Endometrial microvascular endothelial cells (primary cell): ENCODE results near the gene SCNN1G. TPM values are rescaled to one million over a fixed set of nuclear protein-coding genes. Genes with fewer than 3 reads are reported as not detected.
"Not testable (repeated sequence)": the region's sequence is repeated elsewhere in the genome, so short reads cannot be mapped to it uniquely, and the experiment has no call there.

Experiments used
- in situ Hi-C: cut with HindIII; loops from 2 replicates; pipeline ENCODE4 v1.10.0; 2017; ENCODE audit warnings: low sequenced_read_pairs, low pct_unique_long_range_greater_than_20kb; ENCODE audit errors: inconsistent ontology term
- total RNA-seq: library from RNA; depleted of rRNA; stranded (reverse); fragments of >200 nt; gene quantifications from one replicate; pipeline ENCODE4 v1.2.3, GENCODE V29; 2015; ENCODE audit errors: inconsistent ontology term

SCNN1G gene
- total RNA-seq, 1 donor from 2014 or later, result not detected

GRCh38 chr16:23229714-23230113, 47.2 kb downstream of the SCNN1G start:
- in situ Hi-C loops, result no loop called here

- in situ Hi-C loops, result no loop called here
These were observed 50.3 kb downstream of the SCNN1G start for GRCh38 chr16:23232806-23233205.

DNA sequence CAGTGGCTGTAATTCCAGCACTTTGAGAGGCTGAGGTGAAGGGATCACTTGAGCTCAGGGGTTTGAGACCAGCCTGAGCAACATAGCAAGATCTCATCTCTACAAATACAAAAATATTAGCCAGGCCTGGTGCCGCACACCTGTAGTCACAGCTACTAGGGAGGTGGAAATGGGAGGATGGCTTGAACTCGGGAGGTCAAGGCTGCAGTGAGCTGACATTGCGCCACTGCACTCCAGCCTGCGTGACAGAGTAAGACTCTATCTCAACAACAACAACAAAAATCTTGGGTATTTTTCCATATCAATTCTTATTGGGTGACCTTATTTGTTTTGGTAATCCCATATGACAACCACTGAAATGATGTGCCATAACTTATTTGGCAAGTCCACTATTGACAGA, 52.6 kb downstream of the SCNN1G start:
- in situ Hi-C loops, result no loop called here

- in situ Hi-C loops, result no loop called here
These were observed 54.4 kb downstream of the SCNN1G start for GRCh38 chr16:23236983-23237382.

- in situ Hi-C loops, result no loop called here
These were observed 58.4 kb downstream of the SCNN1G start for GRCh38 chr16:23240994-23241393.

GRCh38 chr16:23244122-23244521, 61.6 kb downstream of the SCNN1G start:
- in situ Hi-C loops, result no loop called here

DNA sequence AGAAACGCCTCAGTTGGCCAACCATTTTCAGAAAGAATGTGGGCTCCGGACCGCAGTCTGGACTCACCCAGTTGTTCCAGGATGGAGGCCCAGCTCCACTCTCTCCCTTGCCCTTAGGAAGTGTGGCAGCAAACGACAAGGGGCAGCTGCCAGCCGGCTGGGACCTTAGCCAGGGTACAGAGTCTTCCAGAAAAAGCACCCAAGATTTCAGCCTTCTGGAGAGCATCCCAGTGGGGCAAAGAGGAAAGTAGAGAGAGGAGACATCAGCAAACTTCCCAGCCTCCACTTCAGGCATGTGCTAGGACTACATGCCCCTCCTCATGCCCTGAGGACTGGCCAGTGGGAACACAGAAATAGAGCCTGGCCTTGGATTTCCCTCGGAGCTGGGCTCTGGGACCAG, 62.7 kb downstream of the SCNN1G start:
- in situ Hi-C loops, result no loop called here

- in situ Hi-C loops, result no loop called here
These were observed 66.0 kb downstream of the SCNN1G start for GRCh38 chr16:23248261-23249194.

DNA sequence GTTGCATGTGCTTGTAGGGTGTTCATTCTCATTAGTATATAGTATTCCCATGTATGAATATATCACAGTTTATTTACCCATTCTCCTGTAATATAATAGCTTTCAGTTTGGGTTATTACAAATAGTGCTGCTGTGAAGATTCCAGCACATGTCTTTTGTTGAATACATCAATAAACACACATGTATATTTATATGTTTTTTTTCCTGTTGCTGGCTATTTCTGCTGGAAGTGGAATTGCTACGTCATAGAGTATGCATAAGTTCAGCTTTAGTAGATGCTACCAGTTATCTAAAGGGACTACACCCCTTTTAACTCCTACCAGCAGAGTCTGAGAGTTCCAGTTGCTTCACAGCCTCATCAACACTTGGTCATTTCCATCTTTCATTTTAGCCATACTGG, 67.3 kb downstream of the SCNN1G start:
- in situ Hi-C loops, result no loop called here

DNA sequence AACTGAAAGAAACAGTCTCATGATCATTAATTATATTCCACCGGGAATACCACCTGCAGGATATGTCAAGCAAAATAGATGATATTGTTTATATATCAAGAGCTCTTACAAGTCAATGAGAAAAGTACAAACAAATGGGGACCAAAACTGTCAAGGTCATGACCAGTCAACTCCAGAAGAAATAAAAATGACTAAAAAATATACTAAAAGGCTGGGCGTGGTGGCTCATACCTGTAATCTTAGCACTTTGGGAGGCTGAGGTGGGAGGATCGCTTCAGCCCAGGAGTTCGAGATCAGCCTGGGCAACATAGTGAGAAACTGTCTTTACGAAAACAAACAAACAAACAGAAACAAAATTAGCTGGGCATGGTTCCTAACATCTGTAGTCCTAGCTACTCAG, 69.8 kb downstream of the SCNN1G start:
- in situ Hi-C loops, result no loop called here

- in situ Hi-C loops, result not testable (repeated sequence)
These were observed 71.1 kb downstream of the SCNN1G start for GRCh38 chr16:23253650-23254049.

GRCh38 chr16:23254338-23254737, 71.8 kb downstream of the SCNN1G start:
- in situ Hi-C loops, result no loop called here

DNA sequence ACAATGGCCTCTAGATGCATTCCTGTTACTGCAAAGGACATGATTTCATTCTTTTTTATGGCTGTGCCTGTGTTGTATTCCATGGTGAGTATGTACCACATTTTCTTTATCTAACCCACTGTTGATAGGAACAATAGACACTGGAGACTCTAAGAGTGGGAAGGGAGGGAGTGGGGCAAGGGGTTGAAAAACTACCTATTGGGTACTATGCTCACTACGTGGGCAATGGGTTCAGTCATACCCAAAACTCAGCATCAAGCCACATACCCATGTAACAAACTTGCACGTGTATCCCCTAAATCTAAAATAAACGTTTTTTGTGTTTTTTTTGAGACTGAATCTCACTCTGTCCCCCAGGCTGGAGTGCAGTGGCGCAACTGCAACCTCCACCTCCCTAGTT, 72.5 kb downstream of the SCNN1G start:
- in situ Hi-C loops, result no loop called here

DNA sequence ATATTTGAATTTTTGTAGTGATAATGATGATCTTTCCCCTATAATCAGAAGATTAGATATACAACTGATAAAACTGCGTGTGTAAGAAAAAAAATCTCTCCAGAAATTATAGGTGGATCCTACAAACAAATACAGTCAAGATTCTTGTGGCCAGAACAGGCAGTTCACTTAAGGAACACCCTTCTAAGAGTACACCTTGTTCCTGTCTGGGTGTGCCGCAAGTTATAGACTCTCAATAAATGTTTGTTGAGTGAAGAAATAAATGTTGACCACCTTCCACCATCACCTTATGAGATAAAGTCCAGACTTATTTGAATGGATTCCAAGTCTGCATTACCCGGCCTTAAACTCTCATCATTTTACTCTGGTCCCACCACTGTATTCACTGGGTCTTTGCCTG, 73.9 kb downstream of the SCNN1G start:
- in situ Hi-C loops, result no loop called here

- in situ Hi-C loops, result no loop called here
These were observed 75.1 kb downstream of the SCNN1G start for GRCh38 chr16:23257682-23258081.

DNA sequence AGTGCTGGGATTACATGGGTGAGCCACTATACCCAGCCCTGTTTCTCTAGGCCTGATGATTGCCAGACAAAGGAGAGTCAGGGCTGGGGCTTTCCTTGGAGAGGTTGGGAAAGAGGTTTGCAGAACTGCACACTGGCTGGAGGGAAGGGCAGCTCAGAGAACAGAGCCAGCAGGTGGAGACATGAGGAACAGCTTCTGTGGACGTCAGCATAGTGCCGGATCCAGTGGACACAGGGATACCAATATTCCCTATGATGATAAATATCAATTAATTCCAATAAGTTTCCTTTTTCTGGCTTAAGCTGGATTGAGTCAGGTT, 76.3 kb downstream of the SCNN1G start:
- in situ Hi-C loops, result no loop called here

Other genes starting within 250 kb of the SCNN1G start
- 12.7 TPM for gene USP31, start 33.3 kb upstream of the SCNN1G start, total RNA-seq
- not detected for gene SCNN1B, start 119.6 kb downstream of the SCNN1G start, total RNA-seq